Peyer's patch (tissue), 4 donors: ENCODE results near the gene CREB3. TPM values are rescaled to one million over a fixed set of nuclear protein-coding genes. Genes with fewer than 3 reads are reported as not detected.

ENCODE experiments used
- DNase-seq, 3 donors: peaks; one replicate each; pipeline ENCODE4 v3.0.0-alpha.2; 2017 to 2019
- H3K27ac ChIP-seq, 4 donors: fragments of 200-600 bp; sonication (generic); one replicate each; pipeline ENCODE4 v1.5.1; 2016 to 2019
- H3K27me3 ChIP-seq, 2 donors: fragments of 200-600 bp; sonication (generic); one replicate each; pipeline ENCODE4 v1.5.1; 2019
- H3K36me3 ChIP-seq, 3 donors: fragments of 200-600 bp; sonication (generic); one replicate each; pipeline ENCODE4 v1.5.1; 2016 to 2019
- H3K4me1 ChIP-seq, 4 donors: fragments of 200-600 bp; sonication (generic); one replicate each; pipeline ENCODE4 v1.5.1; 2016 to 2019
- H3K4me3 ChIP-seq, 4 donors: fragments of 200-600 bp; sonication (generic); 1 replicate in 3 of 4; 2 replicates in 1 of 4; pipeline ENCODE4 v1.5.1; 2016 to 2019; ENCODE audit warnings: mild to moderate bottlenecking in 1 of 4
- H3K9me3 ChIP-seq, 4 donors: fragments of 200-600 bp; sonication (generic); one replicate each; pipeline ENCODE4 v1.5.1; 2016 to 2019; ENCODE audit warnings: mild to moderate bottlenecking in 1 of 4
- CTCF ChIP-seq, 6 experiments: fragments of 450-650 bp in 4 of 6; fragments of 200-600 bp in 2 of 6; sonication (generic) in 1 of 6; IDR thresholded peaks; one replicate each; pipeline ENCODE4 v1.5.1; 2017 to 2019; ENCODE audit warnings: antibody characterized with exemption in 6 of 6, mild to moderate bottlenecking in 3 of 6, moderate library complexity in 1 of 6
- POLR2A ChIP-seq, 2 donors: fragments of 450-650 bp; IDR thresholded peaks; one replicate each; pipeline ENCODE4 v1.5.1; 2017; ENCODE audit warnings: antibody characterized with exemption in 2 of 2, mild to moderate bottlenecking in 2 of 2, moderate library complexity in 2 of 2
- total RNA-seq, 4 donors: library from RNA; depleted of rRNA; stranded (reverse); fragments of >200 nt; gene quantifications; one replicate each; pipeline ENCODE4 v1.1.0, GENCODE V29; 2016

Gene CREB3
- total RNA-seq, 4 donors from 2014 or later = 19.8 to 34.3 (median 28.5) TPM

GRCh38 chr9:35690614-35691333, 41.7 kb upstream of the CREB3 start:
- H3K4me1 ChIP-seq = peaks cover 0 to 23% (median 0%) of the 10 kb centered on the region in 4 donors
- no peaks in the 10 kb centered on the region for H3K9me3 ChIP-seq
- H3K27me3 ChIP-seq = no peaks in the 10 kb centered on the region
- H3K4me3 ChIP-seq = peak overlapping the region; percentile 51 to 69 (median 68)
- TF ChIP-seq CTCF (IDR thresholded peaks at IDR 0.05) = no peak
- no peak for TF ChIP-seq POLR2A (IDR thresholded peaks at IDR 0.05)
- DNase-seq = peak; percentile 51 to 76 (median 73)
- H3K36me3 ChIP-seq = no peaks in the 10 kb centered on the region
- peak overlapping the region; percentile 75 to 89 (median 80) for H3K27ac ChIP-seq

- H3K4me1 ChIP-seq = peaks cover 0 to 26% (median 0%) of the 10 kb centered on the region in 4 donors
- H3K36me3 ChIP-seq = no peaks in the 10 kb centered on the region
- H3K27me3 ChIP-seq = no peaks in the 10 kb centered on the region
- H3K27ac ChIP-seq = peak overlapping the region; percentile 75 to 89 (median 80)
- no peaks in the 10 kb centered on the region for H3K9me3 ChIP-seq
- no peak for DNase-seq
- TF ChIP-seq POLR2A (IDR thresholded peaks at IDR 0.05) (no peak), CTCF (IDR thresholded peaks at IDR 0.05) (no peak)
- peak overlapping the region; percentile 51 to 69 (median 68) for H3K4me3 ChIP-seq
Observed at GRCh38 chr9:35691334-35691650, 41.2 kb upstream of the CREB3 start.

GRCh38 chr9:35691757-35692301, 40.6 kb upstream of the CREB3 start:
- no peaks in the 10 kb centered on the region for H3K27me3 ChIP-seq
- peaks cover 0 to 31% (median 0%) of the 10 kb centered on the region in 4 donors for H3K4me1 ChIP-seq
- DNase-seq = no peak
- peak overlapping the region in 1 of 4 donors; percentile 69 for H3K4me3 ChIP-seq
- H3K27ac ChIP-seq = peak overlapping the region in 3 of 4 donors; percentile 75 to 89 (median 83)
- TF ChIP-seq CTCF (IDR thresholded peaks at IDR 0.05) = no peak
- TF ChIP-seq POLR2A (IDR thresholded peaks at IDR 0.05) = no peak
- peaks cover 0 to 2% (median 0%) of the 10 kb centered on the region in 3 donors for H3K36me3 ChIP-seq
- H3K9me3 ChIP-seq = no peaks in the 10 kb centered on the region

- Histone ChIP-seq H3K4me3 (no peak overlapping the region), H3K27ac (peak overlapping the region in 3 of 4 donors; percentile 23 to 58 (median 36)), H3K4me1 (peaks cover 0 to 14% (median 0%) of the 10 kb centered on the region in 4 donors), H3K9me3 (no peaks in the 10 kb centered on the region), H3K36me3 (peaks cover 0 to 43% (median 0%) of the 10 kb centered on the region in 3 donors), H3K27me3 (no peaks in the 10 kb centered on the region)
- DNase-seq = no peak
- TF ChIP-seq CTCF (IDR thresholded peaks at IDR 0.05) (no peak), POLR2A (IDR thresholded peaks at IDR 0.05) (no peak)
Observed at GRCh38 chr9:35695943-35696401, 36.5 kb upstream of the CREB3 start.

GRCh38 chr9:35696520-35697215, 35.8 kb upstream of the CREB3 start:
- Histone ChIP-seq H3K36me3 (peaks cover 0 to 50% (median 0%) of the 10 kb centered on the region in 3 donors), H3K4me1 (peaks cover 0 to 14% (median 0%) of the 10 kb centered on the region in 4 donors), H3K27ac (peak overlapping the region; percentile 23 to 58 (median 49)), H3K4me3 (no peak overlapping the region), H3K9me3 (no peaks in the 10 kb centered on the region), H3K27me3 (no peaks in the 10 kb centered on the region)
- DNase-seq = peak; percentile 65 to 88 (median 71)
- TF ChIP-seq POLR2A (IDR thresholded peaks at IDR 0.05) (no peak), CTCF (IDR thresholded peaks at IDR 0.05) (peak; percentile 73 to 89 (median 78))
